Retinal pigment epithelial cell (primary cell): Measurements from ENCODE around the gene LIPN.

ENCODE experiments used
- DNase-seq: peaks from one replicate; pipeline ENCODE4 v3.0.0-alpha.2; 2010; ENCODE audit warnings: low read depth
- H3K4me3 ChIP-seq: 2 replicates; pipeline ENCODE4 v1.5.1; 2011; ENCODE audit warnings: mild to moderate bottlenecking, low read length, control low read depth, moderate library complexity
- TF ChIP-seq, protein P1 (sequence below): conservative IDR thresholded peaks from 2 replicates; pipeline ENCODE4 v1.5.1; 2011; ENCODE audit warnings: low read depth, low read length, control low read depth, inconsistent platforms

Gene LIPN, protein sequence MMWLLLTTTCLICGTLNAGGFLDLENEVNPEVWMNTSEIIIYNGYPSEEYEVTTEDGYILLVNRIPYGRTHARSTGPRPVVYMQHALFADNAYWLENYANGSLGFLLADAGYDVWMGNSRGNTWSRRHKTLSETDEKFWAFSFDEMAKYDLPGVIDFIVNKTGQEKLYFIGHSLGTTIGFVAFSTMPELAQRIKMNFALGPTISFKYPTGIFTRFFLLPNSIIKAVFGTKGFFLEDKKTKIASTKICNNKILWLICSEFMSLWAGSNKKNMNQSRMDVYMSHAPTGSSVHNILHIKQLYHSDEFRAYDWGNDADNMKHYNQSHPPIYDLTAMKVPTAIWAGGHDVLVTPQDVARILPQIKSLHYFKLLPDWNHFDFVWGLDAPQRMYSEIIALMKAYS

GRCh38 chr10:88759366-88760101 lies at the start of gene LIPN:
TSS of gene LIPN (plus strand) at chr10:88760020. CDS start at chr10:88761406, 1,386 bp downstream.
- TF ChIP-seq, protein P1, sequence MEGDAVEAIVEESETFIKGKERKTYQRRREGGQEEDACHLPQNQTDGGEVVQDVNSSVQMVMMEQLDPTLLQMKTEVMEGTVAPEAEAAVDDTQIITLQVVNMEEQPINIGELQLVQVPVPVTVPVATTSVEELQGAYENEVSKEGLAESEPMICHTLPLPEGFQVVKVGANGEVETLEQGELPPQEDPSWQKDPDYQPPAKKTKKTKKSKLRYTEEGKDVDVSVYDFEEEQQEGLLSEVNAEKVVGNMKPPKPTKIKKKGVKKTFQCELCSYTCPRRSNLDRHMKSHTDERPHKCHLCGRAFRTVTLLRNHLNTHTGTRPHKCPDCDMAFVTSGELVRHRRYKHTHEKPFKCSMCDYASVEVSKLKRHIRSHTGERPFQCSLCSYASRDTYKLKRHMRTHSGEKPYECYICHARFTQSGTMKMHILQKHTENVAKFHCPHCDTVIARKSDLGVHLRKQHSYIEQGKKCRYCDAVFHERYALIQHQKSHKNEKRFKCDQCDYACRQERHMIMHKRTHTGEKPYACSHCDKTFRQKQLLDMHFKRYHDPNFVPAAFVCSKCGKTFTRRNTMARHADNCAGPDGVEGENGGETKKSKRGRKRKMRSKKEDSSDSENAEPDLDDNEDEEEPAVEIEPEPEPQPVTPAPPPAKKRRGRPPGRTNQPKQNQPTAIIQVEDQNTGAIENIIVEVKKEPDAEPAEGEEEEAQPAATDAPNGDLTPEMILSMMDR: no peak
- DNase-seq: no peak
- no peak within 1 kb of the TSS for H3K4me3 ChIP-seq

GRCh38 chr10:88715517-88715916 lies 44.3 kb upstream of the LIPN start:
- TF ChIP-seq, protein P1: no peak
- no peak for DNase-seq
- H3K4me3 ChIP-seq: no peak overlapping the region

DNA sequence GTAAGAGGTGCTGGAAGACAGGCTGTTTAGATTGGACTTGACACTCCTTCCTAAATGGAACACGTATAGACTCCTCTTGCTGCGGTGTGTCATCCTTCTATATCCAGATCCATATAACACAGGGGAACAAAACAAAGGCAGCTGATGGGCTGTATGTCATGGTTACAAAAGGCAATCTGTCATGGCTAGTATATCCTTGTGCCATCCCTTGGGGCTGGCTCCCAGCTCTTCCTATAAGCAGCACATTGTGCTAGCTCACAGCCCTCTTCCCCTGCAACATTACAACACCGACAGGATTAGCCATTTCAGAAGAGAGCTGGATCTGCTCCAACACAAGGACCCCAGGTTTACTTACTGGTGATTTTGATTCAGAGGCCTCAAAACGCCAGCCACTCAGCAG lies 38.4 kb upstream of the LIPN start:
- TF ChIP-seq, protein P1: no peak
- DNase-seq: no peak
- no peak overlapping the region for H3K4me3 ChIP-seq

GRCh38 chr10:88725798-88726197 lies 34.0 kb upstream of the LIPN start:
- TF ChIP-seq, protein P1: no peak
- no peak overlapping the region for H3K4me3 ChIP-seq
- DNase-seq: no peak

- TF ChIP-seq, protein P1: peak; percentile 33
- H3K4me3 ChIP-seq: no peak overlapping the region
- DNase-seq: no peak
Observed at GRCh38 chr10:88728107-88728763, 31.6 kb upstream of the LIPN start.

GRCh38 chr10:88730864-88731263 lies 29.0 kb upstream of the LIPN start:
- H3K4me3 ChIP-seq: no peak overlapping the region
- no peak for DNase-seq
- TF ChIP-seq, protein P1: no peak
